SJCRH30 (cell line): ENCODE results near the gene TOMM70. TPM values are rescaled to one million over a fixed set of nuclear protein-coding genes. Genes with fewer than 3 reads are reported as not detected.
A peak's percentile ranks its signal among the peaks of the same experiment; 100 is the strongest.
"Not testable (repeated sequence)": the region's sequence is repeated elsewhere in the genome, so short reads cannot be mapped to it uniquely, and the experiment has no call there.

Experiments
- DNase-seq, 2 experiments: peaks; one replicate each; pipeline ENCODE4 v3.0.0-alpha.2; 2015 to 2020
- H3K27ac ChIP-seq: fragments of 250-450 bp; sonication (Bioruptor Pico); 2 replicates; pipeline ENCODE4 v1.5.1; 2020; ENCODE audit warnings: mild to moderate bottlenecking, moderate library complexity
- H3K27me3 ChIP-seq: fragments of 250-450 bp; sonication (Bioruptor Pico); 2 replicates; pipeline ENCODE4 v1.5.1; 2020; ENCODE audit warnings: mild to moderate bottlenecking, moderate library complexity
- H3K36me3 ChIP-seq: fragments of 250-450 bp; sonication (Bioruptor Pico); 2 replicates; pipeline ENCODE4 v1.5.1; 2020; ENCODE audit warnings: mild to moderate bottlenecking, moderate library complexity
- H3K4me1 ChIP-seq: fragments of 250-450 bp; sonication (Bioruptor Pico); 2 replicates; pipeline ENCODE4 v1.5.1; 2020; ENCODE audit warnings: mild to moderate bottlenecking, moderate library complexity
- H3K4me3 ChIP-seq: fragments of 250-450 bp; sonication (Bioruptor Pico); 2 replicates; pipeline ENCODE4 v1.5.1; 2020; ENCODE audit warnings: mild to moderate bottlenecking, moderate library complexity
- H3K9me3 ChIP-seq: fragments of 250-450 bp; sonication (Bioruptor Pico); replicated peaks from 2 replicates; pipeline ENCODE4 v1.5.1; 2020; ENCODE audit warnings: mild to moderate bottlenecking, moderate library complexity
- total RNA-seq: library from RNA; depleted of rRNA; stranded (reverse); fragments of >200 nt; shearing (Covaris generic); gene quantifications from 2 replicates; pipeline ENCODE4 v1.2.3, GENCODE V29; 2014; rRNA removed

TOMM70 gene
- total RNA-seq, 1 experiment from 2014 or later, result 120 TPM

- peak overlapping the region; percentile 34 for H3K27ac ChIP-seq
- DNase-seq, result no peak
- peaks cover 12% of the 10 kb centered on the region for H3K4me1 ChIP-seq
- no peaks in the 10 kb centered on the region for H3K9me3 ChIP-seq
- H3K4me3 ChIP-seq, result peak overlapping the region; percentile 65
- no peaks in the 10 kb centered on the region for H3K27me3 ChIP-seq
- H3K36me3 ChIP-seq, result no peaks in the 10 kb centered on the region
These were observed 66.9 kb downstream of the TOMM70 start for GRCh38 chr3:100333970-100334487.

- no peak overlapping the region for H3K4me3 ChIP-seq
- H3K27ac ChIP-seq, result no peak overlapping the region
- H3K27me3 ChIP-seq, result no peaks in the 10 kb centered on the region
- H3K9me3 ChIP-seq, result no peaks in the 10 kb centered on the region
- H3K4me1 ChIP-seq, result peaks cover 12% of the 10 kb centered on the region
- H3K36me3 ChIP-seq, result no peaks in the 10 kb centered on the region
- peak in 1 of 2 experiments; percentile 61 for DNase-seq
These were observed 67.8 kb downstream of the TOMM70 start for GRCh38 chr3:100333051-100333450.

- no peak for DNase-seq
- Histone ChIP-seq H3K4me1 (peaks cover 12% of the 10 kb centered on the region), H3K27ac (no peak overlapping the region), H3K9me3 (no peaks in the 10 kb centered on the region), H3K36me3 (peaks cover 7% of the 10 kb centered on the region), H3K27me3 (no peaks in the 10 kb centered on the region), H3K4me3 (no peak overlapping the region)
These were observed 69.2 kb downstream of the TOMM70 start for GRCh38 chr3:100331660-100332059.

GRCh38 chr3:100330651-100331050, 70.2 kb downstream of the TOMM70 start:
- H3K27ac ChIP-seq, result no peak overlapping the region
- peaks cover 14% of the 10 kb centered on the region for H3K36me3 ChIP-seq
- H3K9me3 ChIP-seq, result no peaks in the 10 kb centered on the region
- no peak overlapping the region for H3K4me3 ChIP-seq
- peaks cover 12% of the 10 kb centered on the region for H3K4me1 ChIP-seq
- DNase-seq, result no peak
- no peaks in the 10 kb centered on the region for H3K27me3 ChIP-seq

DNA sequence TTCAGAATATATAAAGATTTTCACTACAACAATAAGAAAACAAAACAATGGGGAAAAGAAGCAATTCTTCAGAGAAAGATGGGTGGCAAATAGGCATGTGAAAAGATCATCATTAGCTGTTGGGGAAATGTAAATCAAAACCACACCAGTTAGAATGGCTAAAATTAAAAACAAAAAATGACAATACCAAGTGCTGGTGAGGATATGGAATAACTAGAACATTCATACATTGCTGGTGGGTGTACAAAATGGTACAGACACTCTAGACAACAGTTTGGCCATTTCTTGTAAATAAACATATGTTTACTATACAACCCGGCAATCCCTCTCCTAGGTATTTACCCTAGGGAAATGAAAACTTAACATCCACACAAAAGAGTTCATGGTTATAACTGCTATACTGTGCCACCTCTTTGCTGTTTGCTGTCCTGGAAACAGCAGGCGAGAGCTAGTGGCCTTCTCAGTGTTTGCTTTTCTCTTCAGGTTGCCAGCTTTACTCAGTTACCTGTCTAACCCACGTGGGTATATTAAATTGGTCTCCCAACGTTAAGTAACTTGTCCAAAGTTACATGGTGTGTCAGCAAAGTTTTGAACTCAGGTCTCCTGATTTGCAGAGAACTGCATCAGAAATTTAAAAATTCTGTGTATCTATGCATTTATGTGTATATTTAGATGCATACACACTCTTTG, 70.9 kb downstream of the TOMM70 start:
- Histone ChIP-seq H3K4me1 (peaks cover 12% of the 10 kb centered on the region), H3K9me3 (no peaks in the 10 kb centered on the region), H3K4me3 (no peak overlapping the region), H3K27ac (no peak overlapping the region), H3K36me3 (peaks cover 20% of the 10 kb centered on the region), H3K27me3 (no peaks in the 10 kb centered on the region)
- DNase-seq, result no peak

GRCh38 chr3:100327377-100327776, 73.5 kb downstream of the TOMM70 start:
- H3K27ac ChIP-seq, H3K4me1 ChIP-seq, DNase-seq, H3K9me3 ChIP-seq, H3K27me3 ChIP-seq, H3K4me3 ChIP-seq: not testable (repeated sequence)
- peaks cover 35% of the 10 kb centered on the region for H3K36me3 ChIP-seq

DNA sequence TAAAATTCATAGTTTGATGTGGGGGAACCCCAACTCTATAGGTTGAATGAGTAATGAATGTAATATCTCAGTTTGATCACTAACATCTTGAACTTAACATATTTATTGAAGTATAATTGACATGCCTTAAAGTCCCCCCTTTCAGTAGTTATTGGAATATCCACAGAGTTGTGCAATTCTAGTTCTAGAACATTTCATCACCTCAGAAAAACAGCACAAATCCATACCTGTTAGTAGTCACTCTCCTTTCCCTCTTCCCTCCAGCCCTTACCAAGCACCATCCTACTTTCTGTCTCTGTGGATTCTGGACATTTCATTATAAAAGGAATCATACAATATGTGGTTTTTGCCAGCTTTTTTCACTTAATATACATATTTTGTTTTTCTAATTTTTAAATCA, 75.1 kb downstream of the TOMM70 start:
- Histone ChIP-seq H3K27me3 (no peaks in the 10 kb centered on the region), H3K27ac (no peak overlapping the region), H3K36me3 (peaks cover 46% of the 10 kb centered on the region), H3K4me1 (no peaks in the 10 kb centered on the region), H3K9me3 (no peaks in the 10 kb centered on the region), H3K4me3 (no peak overlapping the region)
- no peak for DNase-seq

DNA sequence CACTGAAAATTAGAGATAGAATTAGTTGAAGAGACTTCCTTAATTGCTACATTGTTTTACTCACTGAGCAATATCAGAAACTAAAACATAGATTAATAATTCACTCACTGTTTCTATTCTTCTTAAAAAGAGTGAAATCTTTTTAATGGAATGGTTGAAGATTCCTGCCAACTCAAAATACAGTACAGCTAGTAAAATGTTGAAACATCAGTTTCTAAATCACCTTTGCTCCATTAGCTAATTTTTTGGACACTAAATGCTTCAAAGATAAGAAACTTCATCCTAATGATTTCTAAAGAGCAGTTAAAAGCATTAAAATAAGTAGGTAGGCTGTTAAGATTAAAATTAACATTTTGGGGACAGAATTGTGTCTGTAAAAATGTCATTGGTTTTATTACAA, 76.8 kb downstream of the TOMM70 start:
- no peak for DNase-seq
- Histone ChIP-seq H3K27ac (no peak overlapping the region), H3K36me3 (peaks cover 50% of the 10 kb centered on the region), H3K27me3 (no peaks in the 10 kb centered on the region), H3K9me3 (no peaks in the 10 kb centered on the region), H3K4me3 (no peak overlapping the region), H3K4me1 (no peaks in the 10 kb centered on the region)

DNA sequence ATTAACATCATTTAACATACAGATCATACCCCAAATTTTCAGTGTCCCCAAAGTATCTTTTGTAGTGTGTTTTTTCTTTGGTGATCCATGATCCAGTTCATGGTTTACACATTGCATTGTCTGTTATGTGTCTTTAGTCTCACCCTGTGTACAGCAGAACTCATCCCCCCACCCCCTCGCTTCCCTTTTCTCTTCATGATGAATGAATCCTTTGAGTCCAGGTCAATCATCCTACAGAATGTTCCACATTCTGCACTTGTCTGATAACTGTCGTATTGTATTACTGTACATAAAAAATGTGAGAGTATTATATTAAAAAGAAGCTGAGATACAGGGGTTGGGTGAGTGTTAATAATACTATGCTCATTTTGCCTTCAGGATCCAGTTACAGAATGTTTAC, 80.9 kb downstream of the TOMM70 start:
- no peaks in the 10 kb centered on the region for H3K9me3 ChIP-seq
- 0 out of 2 replicates have a peak, but pooled peaks cover 3% of the 10 kb centered on the region for H3K4me1 ChIP-seq
- no peak for DNase-seq
- peaks cover 40% of the 10 kb centered on the region for H3K36me3 ChIP-seq
- no peak overlapping the region for H3K4me3 ChIP-seq
- no peaks in the 10 kb centered on the region for H3K27me3 ChIP-seq
- no peak overlapping the region for H3K27ac ChIP-seq

DNA sequence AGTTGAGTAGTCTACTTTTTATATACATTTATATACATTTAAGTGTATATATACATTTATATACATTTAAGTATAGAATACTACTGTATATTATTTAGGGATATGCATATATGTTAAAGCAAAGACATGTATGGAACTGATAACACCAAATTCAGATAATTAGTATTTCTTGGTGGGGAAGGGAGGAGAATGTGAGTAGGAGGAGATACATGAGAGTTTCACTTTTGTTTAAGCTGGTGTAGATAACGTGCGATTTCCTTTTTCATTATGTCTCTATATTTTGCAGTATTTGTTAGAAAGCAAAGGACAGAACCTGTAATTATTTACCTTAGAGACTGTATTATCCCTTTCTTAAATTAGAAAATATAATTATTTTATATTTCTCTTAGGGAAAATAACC, 83.0 kb downstream of the TOMM70 start:
- H3K27ac ChIP-seq, result no peak overlapping the region
- H3K9me3 ChIP-seq, result no peaks in the 10 kb centered on the region
- H3K27me3 ChIP-seq, result no peaks in the 10 kb centered on the region
- H3K4me1 ChIP-seq, result 0 out of 2 replicates have a peak, but pooled peaks cover 3% of the 10 kb centered on the region
- no peak for DNase-seq
- no peak overlapping the region for H3K4me3 ChIP-seq
- H3K36me3 ChIP-seq, result peaks cover 29% of the 10 kb centered on the region

GRCh38 chr3:100316641-100317069, 84.2 kb downstream of the TOMM70 start:
- Histone ChIP-seq H3K36me3 (peaks cover 25% of the 10 kb centered on the region), H3K27me3 (no peaks in the 10 kb centered on the region), H3K4me3 (no peak overlapping the region), H3K9me3 (no peaks in the 10 kb centered on the region), H3K4me1 (0 out of 2 replicates have a peak, but pooled peaks cover 3% of the 10 kb centered on the region), H3K27ac (no peak overlapping the region)
- DNase-seq, result peak; percentile 68 to 83

Other genes with a start within 250 kb of the TOMM70 start
- gene TBC1D23, start 140.1 kb downstream of the TOMM70 start, total RNA-seq, result 49.2 and 52.3 TPM in 2 replicates
- 37.9 and 47.8 TPM in 2 replicates for gene NIT2, start 66.3 kb downstream of the TOMM70 start, total RNA-seq
- gene LNP1, start 450 bp upstream of the TOMM70 start, total RNA-seq, result 10.1 and 10.5 TPM in 2 replicates
- gene TMEM45A, start 91.5 kb upstream of the TOMM70 start, total RNA-seq, result 28.3 and 30.2 TPM in 2 replicates
- gene ADGRG7, start 208.5 kb upstream of the TOMM70 start, total RNA-seq, result not detected in 2 replicates